RWPE1 (cell line): ENCODE data around the gene CTTNBP2.

Experiments used
- CTCF ChIA-PET: fragments of 350-600 bp; sonication (Branson Sonifier 250); formaldehyde crosslinking; extraction: SDS; loops from one replicate; lab custom pipeline; 2021; lab: Yijun Ruan, JAX
- POLR2A ChIA-PET: fragments of 400-600 bp; formaldehyde crosslinking; extraction: SDS; loops from one replicate; lab custom pipeline; 2020; ENCODE audit warnings: antibody characterized with exemption; ENCODE audit not compliant: low non-redundant PET; lab: Yijun Ruan, JAX
- DNase-seq: peaks from one replicate; pipeline ENCODE4 v3.0.0; 2012; ENCODE audit warnings: low spot score
- H3K27ac ChIP-seq: fragments of 450-650 bp; 2 replicates; pipeline ENCODE4 v1.5.1; 2017
- TF ChIP-seq, protein P1 (sequence below): fragments of 450-650 bp; conservative IDR thresholded peaks from 2 replicates; pipeline ENCODE4 v1.5.1; 2017; ENCODE audit warnings: low read depth, mild to moderate bottlenecking

Gene CTTNBP2

DNA sequence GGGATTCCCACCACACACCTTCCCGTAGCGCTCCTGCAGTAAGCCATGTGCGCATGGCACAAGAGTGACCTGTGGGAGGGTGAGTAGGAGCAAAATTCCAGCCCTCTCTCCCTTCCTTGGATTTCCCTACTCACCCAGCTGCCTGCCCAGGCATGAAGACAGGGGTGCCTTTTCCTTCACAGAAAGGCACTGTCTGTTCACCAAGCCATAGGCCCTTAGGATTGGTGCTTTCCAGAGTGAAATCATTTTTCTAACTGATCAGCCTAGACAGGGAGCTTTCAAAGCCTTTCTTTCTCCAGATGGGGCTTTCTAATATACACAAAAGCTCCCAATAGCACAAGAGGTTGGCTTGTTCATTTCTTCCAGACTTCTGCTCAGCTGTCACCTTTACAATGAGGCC lies 79.7 kb downstream of the CTTNBP2 start:
- no peak overlapping the region for H3K27ac ChIP-seq
- CTCF ChIA-PET: no interaction called here
- POLR2A ChIA-PET: no interaction called here
- DNase-seq: no peak
- TF ChIP-seq, protein P1, sequence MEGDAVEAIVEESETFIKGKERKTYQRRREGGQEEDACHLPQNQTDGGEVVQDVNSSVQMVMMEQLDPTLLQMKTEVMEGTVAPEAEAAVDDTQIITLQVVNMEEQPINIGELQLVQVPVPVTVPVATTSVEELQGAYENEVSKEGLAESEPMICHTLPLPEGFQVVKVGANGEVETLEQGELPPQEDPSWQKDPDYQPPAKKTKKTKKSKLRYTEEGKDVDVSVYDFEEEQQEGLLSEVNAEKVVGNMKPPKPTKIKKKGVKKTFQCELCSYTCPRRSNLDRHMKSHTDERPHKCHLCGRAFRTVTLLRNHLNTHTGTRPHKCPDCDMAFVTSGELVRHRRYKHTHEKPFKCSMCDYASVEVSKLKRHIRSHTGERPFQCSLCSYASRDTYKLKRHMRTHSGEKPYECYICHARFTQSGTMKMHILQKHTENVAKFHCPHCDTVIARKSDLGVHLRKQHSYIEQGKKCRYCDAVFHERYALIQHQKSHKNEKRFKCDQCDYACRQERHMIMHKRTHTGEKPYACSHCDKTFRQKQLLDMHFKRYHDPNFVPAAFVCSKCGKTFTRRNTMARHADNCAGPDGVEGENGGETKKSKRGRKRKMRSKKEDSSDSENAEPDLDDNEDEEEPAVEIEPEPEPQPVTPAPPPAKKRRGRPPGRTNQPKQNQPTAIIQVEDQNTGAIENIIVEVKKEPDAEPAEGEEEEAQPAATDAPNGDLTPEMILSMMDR: no peak

DNA sequence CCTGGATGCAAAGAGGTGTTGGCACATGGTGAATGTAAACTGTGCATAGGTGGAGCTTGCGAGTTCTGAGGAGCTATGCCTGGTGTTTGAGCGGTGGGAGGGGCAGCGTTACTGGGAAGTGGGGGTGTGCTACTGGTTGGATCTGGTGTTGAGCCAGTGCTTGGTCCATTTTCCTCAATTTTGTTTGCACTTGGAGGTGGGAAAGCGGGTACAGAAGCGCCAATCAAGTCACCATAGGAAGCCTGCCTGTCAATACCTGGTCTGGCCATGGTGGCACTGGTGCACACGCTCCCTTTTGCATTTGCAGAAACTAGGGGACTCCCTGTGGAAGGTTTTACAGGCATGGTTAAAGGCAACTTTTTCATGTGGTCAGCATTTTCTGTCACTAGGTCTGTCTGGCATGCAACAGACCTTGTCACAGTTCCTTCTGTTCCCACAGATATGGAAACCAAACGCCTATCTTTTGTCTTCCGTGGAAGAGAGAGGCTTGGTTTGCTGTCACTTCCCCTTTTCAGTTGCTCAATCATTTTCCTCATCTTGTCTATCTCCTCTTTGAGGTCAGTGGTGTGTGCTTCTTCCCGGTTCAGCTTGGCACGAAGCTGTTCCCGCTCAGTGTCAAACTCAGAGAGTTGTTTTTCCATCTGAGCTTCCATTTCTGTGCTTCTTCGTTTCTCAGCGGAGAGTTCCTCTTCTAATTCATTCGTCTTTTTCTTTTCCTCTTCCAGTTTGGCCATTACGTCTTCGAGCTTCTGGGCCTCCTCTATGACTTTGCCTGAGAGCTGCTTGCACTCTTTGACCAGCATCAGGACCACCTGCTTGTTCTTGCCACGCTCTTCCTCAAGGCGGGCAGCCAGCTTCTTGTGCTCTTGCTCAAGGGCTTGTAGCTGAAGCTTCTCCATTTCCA lies 81.1 kb downstream of the CTTNBP2 start:
- POLR2A ChIA-PET: interaction anchor here (0.6 kb wide), 1 partner anchor 69 kb away, joined by 3 read pairs; no protein-coding TSS in a partner anchor

DNA sequence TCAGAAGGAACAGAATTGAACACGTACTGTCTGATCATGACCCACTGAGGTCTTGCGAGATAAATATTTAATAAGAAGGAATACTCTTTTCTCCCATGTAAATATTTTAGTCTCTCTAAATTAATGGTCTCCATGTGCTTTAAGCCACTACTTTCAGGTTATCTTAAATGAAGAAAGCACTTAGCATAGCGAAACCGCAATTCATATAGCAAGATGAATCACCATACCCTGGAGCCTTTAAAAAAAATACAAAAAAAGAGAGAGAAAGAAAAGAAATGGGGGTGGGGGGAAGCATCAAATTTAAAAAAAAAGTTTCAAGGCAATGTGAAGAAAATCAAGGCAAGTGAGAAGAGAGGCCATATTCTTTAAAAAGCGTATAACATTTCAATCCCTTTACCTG lies 82.5 kb downstream of the CTTNBP2 start:
- no peak for DNase-seq
- CTCF ChIA-PET: no interaction called here
- no peak overlapping the region for H3K27ac ChIP-seq
- TF ChIP-seq, protein P1: no peak
- POLR2A ChIA-PET: no interaction called here

More for the DNA sequence above, 81.1 kb downstream of the CTTNBP2 start:
- H3K27ac ChIP-seq: no peak overlapping the region
- CTCF ChIA-PET: no interaction called here
- TF ChIP-seq, protein P1: no peak
- DNase-seq: no peak

DNA sequence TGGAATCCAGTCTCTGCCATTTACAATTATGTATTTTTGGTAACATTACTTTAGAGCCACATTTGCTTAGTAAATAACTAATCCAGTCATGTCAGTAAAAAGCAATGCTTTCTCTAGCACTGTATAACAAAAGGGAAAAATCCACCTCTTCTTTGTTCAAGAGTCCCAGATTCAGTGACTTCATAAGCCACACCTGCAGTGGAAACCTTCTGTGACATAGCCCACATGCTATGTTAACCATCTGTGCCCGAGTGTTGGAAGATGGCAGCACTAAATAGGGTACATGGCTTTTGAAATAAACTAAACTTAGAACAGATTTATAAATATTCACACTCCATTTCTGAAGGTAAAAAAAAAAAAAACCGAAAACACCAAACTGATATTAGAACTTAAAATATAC lies 83.0 kb downstream of the CTTNBP2 start:
- no peak for DNase-seq
- ChIA-PET CTCF (no interaction called here), POLR2A (no interaction called here)
- TF ChIP-seq, protein P1: no peak
- no peak overlapping the region for H3K27ac ChIP-seq

DNA sequence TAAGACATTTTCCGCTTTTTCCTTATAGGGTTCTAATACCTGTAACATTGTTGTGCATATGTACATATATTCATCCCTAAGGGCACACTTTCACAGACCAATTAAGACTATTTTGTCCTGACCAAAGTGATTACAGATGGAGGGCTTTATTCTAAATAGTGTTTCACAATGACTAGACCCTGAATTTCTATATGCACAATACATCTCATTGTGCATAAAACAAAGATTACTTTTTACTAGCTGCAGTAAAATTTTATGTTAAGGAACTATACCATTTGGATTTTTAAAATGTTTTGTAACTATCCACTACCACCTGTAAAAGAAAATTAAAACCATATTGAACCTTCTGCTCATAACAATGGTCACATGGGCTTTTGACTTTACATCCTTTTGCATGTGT lies 87.8 kb downstream of the CTTNBP2 start:
- TF ChIP-seq, protein P1: no peak
- ChIA-PET CTCF (no interaction called here), POLR2A (no interaction called here)
- H3K27ac ChIP-seq: no peak overlapping the region
- no peak for DNase-seq

DNA sequence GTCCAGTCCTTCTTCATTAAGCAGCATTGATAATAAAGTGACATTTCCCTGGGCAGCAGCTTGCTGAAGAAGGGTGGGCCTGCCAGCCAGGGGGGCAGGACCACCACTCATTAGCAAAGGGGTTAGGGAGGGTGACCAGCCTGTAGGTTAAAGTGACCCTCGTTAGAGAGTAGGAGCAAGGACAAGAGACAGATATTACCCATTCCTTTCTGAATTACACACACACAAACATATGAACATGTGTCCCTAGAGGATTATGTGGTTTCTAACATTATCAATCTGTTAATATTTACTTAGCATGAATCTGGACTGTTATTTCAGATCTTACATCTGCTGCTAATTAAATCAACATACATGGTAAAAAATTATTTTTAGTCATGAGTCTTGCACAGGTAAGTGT lies 88.9 kb downstream of the CTTNBP2 start:
- CTCF ChIA-PET: no interaction called here
- DNase-seq: no peak

More for the DNA sequence above, 88.9 kb downstream of the CTTNBP2 start:
- H3K27ac ChIP-seq: no peak overlapping the region
- TF ChIP-seq, protein P1: no peak
- POLR2A ChIA-PET: no interaction called here
